ENCODE data around the gene SELPLG.

GRCh38 chr12:108572166-108572790 lies 61.4 kb downstream of the SELPLG start:
- TF ChIP-seq CTCF (IDR thresholded peaks at IDR 0.05; ENCODE audit: poor library complexity) (no peak), EZH2phosphoT487 (IDR thresholded peaks at IDR 0.05; ENCODE audit: low read depth, severe bottlenecking, unreplicated experiment) (no peak)

Data from hepatocyte (in vitro differentiated cells).